HG03064 (cell line): ENCODE measurements around the gene PROM1.
A peak's percentile ranks its signal among the peaks of the same experiment; 100 is the strongest.

ENCODE experiments used
- ATAC-seq: cut with Tn5 transposase; IDR thresholded peaks from one replicate; pipeline ENCODE4 v1.9.1; 2021; ENCODE audit warnings: low read depth; ENCODE audit not compliant: unreplicated experiment

The PROM1 gene

GRCh38 chr4:16110661-16111290 lies 27.0 kb upstream of the PROM1 start:
- ATAC-seq = no peak

DNA sequence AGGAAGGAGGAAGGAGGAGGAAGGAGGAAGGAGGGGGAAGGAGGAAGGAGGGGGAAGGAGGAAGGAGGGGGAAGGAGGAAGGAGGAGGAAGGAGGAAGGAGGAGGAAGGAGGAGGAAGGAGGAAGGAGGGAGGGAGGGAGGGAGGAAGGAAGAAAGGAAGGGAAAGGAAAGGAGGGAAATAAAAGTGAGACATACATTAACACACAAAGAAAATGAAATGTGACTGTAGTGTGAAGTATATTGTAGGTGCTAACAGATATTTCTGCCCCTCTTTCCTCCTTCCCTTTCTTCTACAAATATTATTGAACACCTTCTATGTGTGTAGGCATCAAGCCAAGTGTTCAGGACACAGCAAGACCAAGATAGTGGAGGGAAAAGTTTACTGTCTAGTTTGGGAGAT lies 26.4 kb upstream of the PROM1 start:
- ATAC-seq = no peak

- no peak for ATAC-seq
Measured at GRCh38 chr4:16109256-16109655, 25.4 kb upstream of the PROM1 start.

- ATAC-seq = no peak
Measured at GRCh38 chr4:16106956-16107355, 23.1 kb upstream of the PROM1 start.

GRCh38 chr4:16104520-16104919 lies 20.7 kb upstream of the PROM1 start:
- no peak for ATAC-seq

- no peak for ATAC-seq
Measured at GRCh38 chr4:16102356-16102755, 18.5 kb upstream of the PROM1 start.

- no peak for ATAC-seq
Measured at GRCh38 chr4:16100833-16101232, 17.0 kb upstream of the PROM1 start.

DNA sequence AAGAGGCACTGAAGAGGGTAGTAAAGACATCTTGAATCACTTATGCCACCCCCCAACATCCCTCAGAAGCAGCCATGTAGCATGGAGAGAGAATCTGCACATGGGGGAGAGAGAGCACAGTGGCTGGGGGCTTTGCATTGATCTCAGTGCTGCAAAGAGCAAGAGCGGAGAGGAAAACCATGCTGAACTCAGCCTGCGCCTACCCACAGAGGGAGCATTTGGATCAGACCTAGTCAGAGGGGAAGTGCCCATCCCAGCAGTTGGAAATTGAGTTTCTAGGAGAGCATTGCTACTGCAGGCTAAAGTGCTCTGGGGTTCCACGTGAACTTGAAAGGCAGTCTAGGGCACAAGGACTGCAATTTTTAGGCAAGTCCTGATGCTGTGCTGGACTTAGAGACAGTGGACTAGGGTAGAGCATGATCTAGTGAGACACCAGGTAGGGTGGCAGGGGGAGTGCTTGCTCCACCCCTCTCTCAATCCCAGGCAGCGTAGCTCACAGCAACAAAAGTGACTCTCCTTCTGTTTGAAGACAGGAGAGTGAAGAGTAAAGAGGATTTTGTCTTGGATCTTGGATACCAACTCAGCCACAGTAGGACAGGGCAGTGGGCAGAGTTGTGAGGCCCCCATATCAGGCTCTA lies 9.0 kb upstream of the PROM1 start:
- ATAC-seq = no peak

- ATAC-seq = no peak
Measured at GRCh38 chr4:16090096-16090705, 6.4 kb upstream of the PROM1 start.

GRCh38 chr4:16089156-16089555 lies 5.3 kb upstream of the PROM1 start:
- ATAC-seq = no peak

- no peak for ATAC-seq
Measured at GRCh38 chr4:16088601-16089000, 4.8 kb upstream of the PROM1 start.

DNA sequence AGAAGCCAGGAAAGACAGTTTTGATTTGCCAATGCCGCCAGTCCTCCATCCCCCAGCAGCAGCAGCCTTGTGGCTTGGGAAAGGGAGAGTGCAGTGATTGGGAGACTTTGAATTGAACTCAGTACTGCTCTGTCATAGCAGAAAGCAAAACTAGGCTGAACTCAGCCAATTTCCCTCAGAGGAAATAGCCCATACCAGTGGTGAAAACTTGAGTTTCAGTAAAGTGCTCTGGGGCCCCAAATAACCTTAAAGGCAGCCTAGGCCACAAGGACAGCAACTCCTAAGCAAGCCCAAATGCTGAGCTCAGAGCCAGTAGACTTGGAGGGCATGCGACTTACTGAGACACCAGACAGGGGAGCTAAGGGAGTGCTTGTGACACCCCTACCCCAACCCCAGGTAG lies 2.0 kb upstream of the PROM1 start:
- ATAC-seq = no peak

GRCh38 chr4:16082426-16083240 lies 1.2 kb downstream of the PROM1 start:
- no peak for ATAC-seq

GRCh38 chr4:16082041-16082425 lies 1.8 kb downstream of the PROM1 start:
- ATAC-seq = no peak

- peak; percentile 60 for ATAC-seq
Measured at GRCh38 chr4:16079046-16079445, 4.8 kb downstream of the PROM1 start.

- ATAC-seq = no peak
Measured at GRCh38 chr4:16078195-16078760, 5.5 kb downstream of the PROM1 start.

- ATAC-seq = no peak
Measured at GRCh38 chr4:16077786-16078185, 6.0 kb downstream of the PROM1 start.

DNA sequence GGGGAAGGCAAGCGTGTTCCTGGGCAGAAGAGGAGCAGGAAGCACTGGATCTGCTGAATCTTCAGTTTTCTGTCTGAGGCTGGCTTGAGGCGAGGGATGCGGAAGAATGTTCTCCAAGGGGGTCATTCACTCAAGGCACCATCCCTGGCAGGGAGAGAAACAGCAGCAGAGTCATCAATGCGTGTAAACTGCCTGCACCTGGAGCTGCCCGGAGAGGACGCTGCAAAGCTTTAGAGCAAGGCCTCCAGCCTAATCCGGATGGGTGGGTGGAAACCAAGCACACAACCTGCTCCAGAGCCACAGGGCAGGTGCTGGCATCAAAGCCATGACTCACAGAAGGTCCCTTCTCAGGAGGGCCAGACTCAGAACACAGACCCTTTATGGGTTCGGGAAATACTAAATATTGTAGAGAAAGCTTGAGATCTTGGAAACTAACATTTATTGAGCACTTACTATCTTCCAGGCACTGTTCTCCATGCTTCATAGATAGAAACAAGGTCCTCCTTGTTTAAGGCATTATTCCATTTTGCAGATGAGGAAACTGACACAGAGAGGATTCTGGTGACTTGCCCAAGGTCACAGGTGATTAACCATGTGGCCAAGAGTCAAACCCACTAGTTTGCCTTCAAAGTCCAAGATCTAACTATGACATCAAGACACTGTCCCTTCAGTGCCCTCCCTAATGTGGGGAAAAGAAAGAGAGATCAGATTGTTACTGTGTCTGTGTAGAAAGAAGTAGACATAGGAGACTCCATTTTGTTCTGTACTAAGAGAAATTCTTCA lies 7.7 kb downstream of the PROM1 start:
- no peak for ATAC-seq

GRCh38 chr4:16075061-16075460 lies 8.8 kb downstream of the PROM1 start:
- ATAC-seq = no peak

DNA sequence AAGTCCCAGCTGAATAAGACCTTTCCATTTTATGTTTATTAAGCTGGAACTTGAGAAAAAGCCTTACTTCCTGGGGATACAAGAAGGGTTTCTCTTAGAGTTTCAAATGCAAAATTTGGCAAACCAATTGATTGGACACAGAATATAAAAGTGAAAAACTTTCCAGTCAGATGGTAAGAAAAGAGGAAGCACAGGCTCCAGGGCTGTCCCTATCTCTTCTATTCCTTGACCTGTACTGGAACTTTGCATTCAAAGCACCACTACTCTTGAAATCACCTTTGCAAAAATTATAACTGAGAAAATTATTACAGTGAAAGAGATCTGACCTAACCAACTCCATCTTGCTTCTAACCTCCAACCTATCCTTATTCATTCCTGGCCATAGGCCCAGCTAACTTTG lies 11.7 kb downstream of the PROM1 start:
- ATAC-seq = no peak
